Measurements from ENCODE around the gene LPIN3. TPM values are rescaled to one million over a fixed set of nuclear protein-coding genes. Genes with fewer than 3 reads are reported as not detected.

The LPIN3 gene
- 3.8 and 4.2 TPM in 2 replicates for total RNA-seq (2021)
- long read RNA-seq, full-length matches to known transcripts = 3 of 8 reads
- long read RNA-seq, partial matches to known transcripts = 1 of 8 reads
- long read RNA-seq, other reads (novel, unspliced or antisense) = 4 of 8 reads

- Histone ChIP-seq H3T11ph (ENCODE audit: low read length) (no peak within 1 kb of the TSS), H2AK5ac (ENCODE audit: insufficient read length, low read length) (no peak within 1 kb of the TSS), H3K27ac (ENCODE audit: insufficient read length, low read depth, low read length) (no peak within 1 kb of the TSS), H3K23ac (ENCODE audit: insufficient read length, low read depth, low read length) (no peak within 1 kb of the TSS), H4K91ac (ENCODE audit: insufficient read length, low read depth, low read length) (no peak within 1 kb of the TSS), H3K4ac (ENCODE audit: low read depth, low read length) (no peak within 1 kb of the TSS), H2AFZ (ENCODE audit: low read length) (no peak within 1 kb of the TSS), H2BK12ac (ENCODE audit: insufficient read length, low read depth, low read length) (no peak within 1 kb of the TSS), H4K20me1 (ENCODE audit: control insufficient read depth, insufficient read depth, insufficient read length) (no peaks in the 10 kb centered on the region), H2BK15ac (ENCODE audit: low read depth, low read length) (no peak within 1 kb of the TSS), H4K8ac (replicated peaks; ENCODE audit: insufficient read length, low read depth, low read length) (no peak within 1 kb of the TSS), H3K14ac (ENCODE audit: insufficient read depth, low read length) (no peak within 1 kb of the TSS), H3K4me2 (ENCODE audit: insufficient read depth, insufficient read length, low read length) (peak within 1 kb of the TSS; percentile 46), H3K18ac (ENCODE audit: insufficient read length, low read depth, low read length) (no peak within 1 kb of the TSS), H2BK120ac (ENCODE audit: low read depth, low read length, poor library complexity, severe bottlenecking) (no peak within 1 kb of the TSS), H2BK5ac (ENCODE audit: insufficient read length, low read length) (no peak within 1 kb of the TSS), H3K27me3 (ENCODE audit: insufficient read depth, low read length) (no peaks in the 10 kb centered on the region), H3K9ac (ENCODE audit: extremely low read depth, insufficient read length, low read length) (no peak within 1 kb of the TSS), H3K23me2 (ENCODE audit: insufficient read length, low read depth, low read length, poor library complexity, severe bottlenecking) (peaks cover 4% of the 10 kb centered on the region), H3K9me3 (ENCODE audit: control insufficient read depth, low read depth, low read length) (no peaks in the 10 kb centered on the region), H2BK20ac (ENCODE audit: low read depth, low read length, poor library complexity, severe bottlenecking) (no peak within 1 kb of the TSS), H3K56ac (ENCODE audit: insufficient read length, low read depth, low read length) (no peak within 1 kb of the TSS), H3K79me1 (ENCODE audit: insufficient read depth, low read depth, low read length, poor library complexity, severe bottlenecking) (no peaks in the 10 kb centered on the region), H3K79me2 (ENCODE audit: insufficient read depth, low read length) (no peaks in the 10 kb centered on the region), H4K5ac (ENCODE audit: insufficient read length, low read depth, low read length) (no peak within 1 kb of the TSS), H3K4me1 (ENCODE audit: insufficient read depth, low read length) (peaks cover 3% of the 10 kb centered on the region; the same call in 1 of the 2 replicates)
- peaks cover 9 to 17% of the 10 kb centered on the region in 2 experiments for H3K4me1 Mint-ChIP-seq
- peak within 1 kb of the TSS in 2 of 3 experiments; percentile 24 to 73; a peak in 3 of 7 replicates for H3K27ac Mint-ChIP-seq
- WGBS (ENCODE audit: extremely low coverage, insufficient read length, low lambda C conversion rate) = no CpG with 5 or more reads among the region's 33 CpGs
- H3K4me3 Mint-ChIP-seq = peak within 1 kb of the TSS; percentile 65 to 82
- peak; percentile 96 for DNase-seq
- H3K36me3 Mint-ChIP-seq (ENCODE audit: insufficient read depth in 1 of 3, low read depth in 3 of 3) = no peaks in the 10 kb centered on the region
- no peak; the same call in 2 of the 3 replicates for TF ChIP-seq CTCF (conservative IDR thresholded peaks at IDR 0.05)
- no peaks in the 10 kb centered on the region for H3K9me3 Mint-ChIP-seq
- H3K27me3 Mint-ChIP-seq (ENCODE audit: low read depth) = peaks cover 18% of the 10 kb centered on the region
Observed at GRCh38 chr20:41340327-41341055, at the start of gene LPIN3. Gene LPIN3 (plus strand): TSS chr20:41340821. CDS start chr20:41345804, 4,983 bp downstream.

All from H9 (cell line).